ENCODE data around the gene MLH3. TPM values are rescaled to one million over a fixed set of nuclear protein-coding genes. Genes with fewer than 3 reads are reported as not detected.

Gene MLH3
- total RNA-seq, 2 donors from 2014 or later, result 16.1 to 19.1 TPM

GRCh38 chr14:74979442-74980397, 71.5 kb downstream of the MLH3 start:
- Histone ChIP-seq H3K9me3 (no peaks in the 10 kb centered on the region), H3K36me3 (no peaks in the 10 kb centered on the region), H3K4me1 (peaks cover 0 to 29% of the 10 kb centered on the region in 2 donors), H3K27me3 (no peaks in the 10 kb centered on the region), H3K27ac (no peak overlapping the region), H3K4me3 (no peak overlapping the region)
- TF ChIP-seq, protein P1, sequence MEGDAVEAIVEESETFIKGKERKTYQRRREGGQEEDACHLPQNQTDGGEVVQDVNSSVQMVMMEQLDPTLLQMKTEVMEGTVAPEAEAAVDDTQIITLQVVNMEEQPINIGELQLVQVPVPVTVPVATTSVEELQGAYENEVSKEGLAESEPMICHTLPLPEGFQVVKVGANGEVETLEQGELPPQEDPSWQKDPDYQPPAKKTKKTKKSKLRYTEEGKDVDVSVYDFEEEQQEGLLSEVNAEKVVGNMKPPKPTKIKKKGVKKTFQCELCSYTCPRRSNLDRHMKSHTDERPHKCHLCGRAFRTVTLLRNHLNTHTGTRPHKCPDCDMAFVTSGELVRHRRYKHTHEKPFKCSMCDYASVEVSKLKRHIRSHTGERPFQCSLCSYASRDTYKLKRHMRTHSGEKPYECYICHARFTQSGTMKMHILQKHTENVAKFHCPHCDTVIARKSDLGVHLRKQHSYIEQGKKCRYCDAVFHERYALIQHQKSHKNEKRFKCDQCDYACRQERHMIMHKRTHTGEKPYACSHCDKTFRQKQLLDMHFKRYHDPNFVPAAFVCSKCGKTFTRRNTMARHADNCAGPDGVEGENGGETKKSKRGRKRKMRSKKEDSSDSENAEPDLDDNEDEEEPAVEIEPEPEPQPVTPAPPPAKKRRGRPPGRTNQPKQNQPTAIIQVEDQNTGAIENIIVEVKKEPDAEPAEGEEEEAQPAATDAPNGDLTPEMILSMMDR (IDR thresholded peaks at IDR 0.05), result no peak
- DNase-seq (ENCODE audit: low spot score), result no peak

- H3K27ac ChIP-seq, result no peak overlapping the region
- DNase-seq (ENCODE audit: low spot score), result no peak
Observed at GRCh38 chr14:74979029-74979428, 72.2 kb downstream of the MLH3 start.

DNA sequence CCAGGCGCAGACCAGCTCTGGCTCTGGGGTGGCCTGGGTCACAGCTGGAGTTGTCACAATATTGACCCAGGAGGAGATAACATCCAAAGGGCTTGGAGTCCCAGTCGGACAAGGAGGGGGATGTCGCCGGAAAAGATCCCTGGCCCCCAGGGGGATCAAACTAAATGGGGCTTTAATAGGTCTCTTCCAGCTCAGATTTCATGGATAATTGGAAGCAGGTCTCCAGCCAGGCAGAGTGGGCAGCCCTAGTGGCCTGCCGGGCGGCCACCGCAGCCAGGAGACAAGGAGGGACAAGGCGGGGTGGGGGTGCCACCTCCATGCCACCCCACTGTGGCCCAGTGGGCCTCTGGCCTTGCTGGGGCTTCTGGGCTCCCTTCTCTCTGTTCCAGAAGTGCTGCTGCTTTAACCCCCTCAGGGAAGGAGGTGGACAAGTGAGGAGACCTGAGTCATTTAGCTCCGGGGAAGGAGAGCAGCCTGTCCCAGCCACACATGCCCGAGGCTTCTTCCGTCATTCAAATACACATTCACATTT, 72.8 kb downstream of the MLH3 start:
- no peak for DNase-seq (ENCODE audit: low spot score)
- peaks cover 0 to 41% of the 10 kb centered on the region in 2 donors for H3K4me1 ChIP-seq
- H3K9me3 ChIP-seq, result no peaks in the 10 kb centered on the region
- H3K27me3 ChIP-seq, result no peaks in the 10 kb centered on the region
- H3K4me3 ChIP-seq, result no peak overlapping the region
- TF ChIP-seq, protein P1 (IDR thresholded peaks at IDR 0.05), result no peak
- no peaks in the 10 kb centered on the region for H3K36me3 ChIP-seq
- no peak overlapping the region for H3K27ac ChIP-seq

More at GRCh38 chr14:74979029-74979428, 72.2 kb downstream of the MLH3 start:
- H3K4me3 ChIP-seq, result no peak overlapping the region
- H3K27me3 ChIP-seq, result no peaks in the 10 kb centered on the region
- H3K9me3 ChIP-seq, result no peaks in the 10 kb centered on the region
- no peaks in the 10 kb centered on the region for H3K36me3 ChIP-seq
- peaks cover 0 to 36% of the 10 kb centered on the region in 2 donors for H3K4me1 ChIP-seq
- TF ChIP-seq, protein P1 (IDR thresholded peaks at IDR 0.05), result no peak

DNA sequence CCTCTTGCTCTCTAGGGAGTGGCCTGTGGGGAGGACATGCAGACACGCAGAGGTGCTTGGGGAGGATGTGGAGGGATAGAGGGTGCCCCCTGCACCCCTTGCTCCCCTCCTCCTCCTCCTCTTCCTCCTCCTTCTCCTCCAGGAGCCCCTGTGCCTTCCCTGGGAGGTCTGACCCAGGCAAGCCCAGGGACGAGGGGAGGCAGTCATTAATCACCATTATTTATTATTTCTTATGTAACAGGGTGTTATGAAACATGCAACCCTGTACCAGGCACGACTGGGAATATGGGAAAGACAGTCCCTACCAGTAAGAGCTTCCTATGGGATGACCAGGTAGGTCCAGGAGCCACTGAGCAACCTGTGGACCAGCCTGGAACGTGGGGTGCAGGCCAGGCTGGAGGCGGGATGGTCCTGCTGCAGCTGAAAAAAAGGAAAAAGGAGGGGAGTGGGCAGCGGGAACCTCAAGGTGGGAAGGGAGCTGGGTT, 73.3 kb downstream of the MLH3 start:
- Histone ChIP-seq H3K27me3 (no peaks in the 10 kb centered on the region), H3K4me3 (no peak overlapping the region), H3K27ac (no peak overlapping the region), H3K9me3 (no peaks in the 10 kb centered on the region), H3K36me3 (no peaks in the 10 kb centered on the region), H3K4me1 (peaks cover 0 to 47% of the 10 kb centered on the region in 2 donors)
- DNase-seq (ENCODE audit: low spot score), result no peak
- TF ChIP-seq, protein P1 (IDR thresholded peaks at IDR 0.05), result no peak

- Histone ChIP-seq H3K4me1 (peaks cover 0 to 50% of the 10 kb centered on the region in 2 donors), H3K4me3 (no peak overlapping the region), H3K27ac (no peak overlapping the region), H3K27me3 (no peaks in the 10 kb centered on the region), H3K36me3 (no peaks in the 10 kb centered on the region), H3K9me3 (no peaks in the 10 kb centered on the region)
- DNase-seq (ENCODE audit: low spot score), result no peak
- TF ChIP-seq, protein P1 (IDR thresholded peaks at IDR 0.05), result no peak
Observed at GRCh38 chr14:74977164-74977900, 73.9 kb downstream of the MLH3 start.

Measured in right atrium auricular region (tissue), 2 donors.